GM21717 (cell line): ENCODE measurements around the gene RPS6KL1.
"Not testable (repeated sequence)": the region's sequence is repeated elsewhere in the genome, so short reads cannot be mapped to it uniquely, and the experiment has no call there.

Source experiments
- ATAC-seq: cut with Tn5 transposase; IDR thresholded peaks from one replicate; pipeline ENCODE4 v1.9.1; 2021; ENCODE audit warnings: mild to moderate bottlenecking, moderate library complexity; ENCODE audit not compliant: unreplicated experiment

The RPS6KL1 gene

DNA sequence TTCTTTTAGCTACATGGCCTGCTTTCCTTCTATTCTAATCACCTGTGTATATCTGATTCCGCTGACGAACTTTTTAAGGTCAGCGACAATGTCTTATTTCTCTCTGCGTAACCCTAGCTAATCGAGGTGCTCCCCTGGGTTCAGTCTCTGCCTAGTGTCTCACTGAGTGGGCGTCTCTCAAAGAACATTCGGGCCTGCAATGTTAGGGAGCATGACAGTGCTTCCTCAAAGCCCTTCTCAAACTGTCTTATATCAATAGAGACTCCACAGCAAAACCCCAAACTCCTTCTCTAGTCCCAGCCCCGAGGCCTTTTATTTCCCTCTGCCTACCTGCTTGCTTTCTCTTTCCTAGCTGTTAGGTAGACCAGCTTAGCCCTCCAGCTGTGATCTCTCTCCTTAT is 13.7 kb upstream of the RPS6KL1 start:
- ATAC-seq: no peak

DNA sequence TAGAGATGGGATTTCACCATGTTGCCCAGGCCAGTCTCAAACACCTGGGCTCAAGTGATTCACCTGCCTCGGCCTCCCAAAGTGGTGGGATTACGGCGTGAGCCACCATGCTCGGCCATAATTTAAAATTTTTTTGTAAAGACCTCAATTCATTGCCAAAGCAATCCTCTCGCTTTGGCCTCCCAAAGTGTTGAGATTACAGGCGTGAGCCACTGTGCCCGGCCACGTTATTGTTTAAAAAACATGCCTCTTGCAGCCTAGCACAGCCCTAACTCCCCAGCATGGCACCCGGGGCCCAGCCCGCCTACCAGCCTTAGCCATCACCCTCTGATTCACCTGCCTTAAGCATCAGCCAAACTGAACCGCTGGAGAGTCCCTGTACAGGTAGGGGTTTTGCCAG is 13.1 kb upstream of the RPS6KL1 start:
- no peak for ATAC-seq

DNA sequence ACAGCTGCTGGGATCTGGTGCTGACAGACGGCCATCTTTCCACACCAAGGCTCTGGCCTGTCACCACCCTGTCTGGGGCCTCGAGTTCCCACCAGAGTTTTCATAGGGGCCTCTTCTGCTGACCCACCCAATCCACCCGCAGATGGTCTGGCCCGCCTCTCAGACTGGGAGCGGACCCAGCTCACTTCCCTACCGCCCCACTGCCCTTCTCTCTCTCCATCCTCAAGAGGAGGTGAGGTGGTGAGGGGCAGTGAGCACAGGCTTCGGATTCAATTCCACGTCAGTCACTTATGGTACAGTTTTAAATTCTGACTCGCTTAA is 12.3 kb upstream of the RPS6KL1 start:
- ATAC-seq: no peak

DNA sequence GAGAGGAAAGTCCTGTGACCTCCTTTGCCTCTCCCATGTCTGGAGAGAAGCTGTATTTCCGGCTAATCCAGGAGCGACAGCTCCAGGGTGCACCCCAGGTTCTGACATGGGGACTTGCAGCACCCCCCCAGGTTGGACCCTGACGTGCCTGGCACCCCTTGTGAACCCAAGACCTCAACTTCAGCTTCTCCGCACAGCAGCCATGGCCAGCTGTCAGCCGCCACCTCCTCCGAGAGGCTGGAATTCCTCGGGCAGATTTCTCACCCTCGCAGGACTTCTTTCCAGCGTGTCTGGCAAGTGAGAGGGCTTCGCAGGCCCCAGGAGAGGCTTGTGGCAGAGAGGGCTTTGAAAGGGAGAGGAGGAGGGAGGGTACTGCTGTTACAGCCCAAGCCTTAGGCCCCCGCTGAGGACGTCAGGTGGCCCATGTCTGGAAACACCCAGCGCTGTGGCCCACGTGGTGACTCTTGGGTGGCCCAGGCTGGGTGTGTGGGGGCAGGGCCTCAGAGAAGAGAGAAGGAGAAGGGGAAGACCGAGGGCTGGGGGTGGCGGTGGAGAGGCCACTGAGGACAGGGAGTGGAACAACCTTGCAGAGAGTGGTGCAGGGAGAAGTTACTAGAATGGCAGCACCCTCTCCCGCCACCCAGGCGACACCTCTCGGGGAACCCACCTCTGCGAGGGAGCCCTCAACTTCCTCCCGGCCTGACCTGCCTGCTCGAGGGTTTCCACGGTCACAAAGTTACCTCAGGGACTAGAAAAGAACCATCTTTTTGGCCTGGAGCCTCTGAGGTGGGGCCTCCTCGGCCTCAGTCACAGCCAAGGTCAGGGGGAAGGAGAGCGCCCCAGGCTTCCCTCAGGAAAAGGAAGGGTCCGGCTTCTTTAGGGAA is 11.7 kb upstream of the RPS6KL1 start:
- no peak for ATAC-seq

DNA sequence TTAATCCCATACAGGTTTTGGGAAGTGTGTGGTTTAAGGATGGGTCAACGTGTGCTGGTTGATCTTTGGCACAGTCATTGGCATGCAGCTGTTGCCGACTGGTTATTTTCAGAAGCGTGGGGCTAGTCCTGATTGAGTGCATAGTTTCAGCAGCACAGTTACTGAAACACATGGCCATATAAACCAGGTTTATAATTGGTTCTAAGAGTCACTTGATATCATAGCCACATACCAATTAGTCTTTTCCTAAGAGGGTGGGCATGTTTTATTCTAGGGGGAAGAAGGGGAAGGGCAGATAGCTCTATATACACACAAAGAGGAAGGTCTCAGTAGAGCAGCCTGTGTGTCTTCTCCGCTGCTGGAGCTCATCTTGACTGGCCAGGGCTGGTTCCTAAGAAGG is 11.0 kb upstream of the RPS6KL1 start:
- no peak for ATAC-seq

DNA sequence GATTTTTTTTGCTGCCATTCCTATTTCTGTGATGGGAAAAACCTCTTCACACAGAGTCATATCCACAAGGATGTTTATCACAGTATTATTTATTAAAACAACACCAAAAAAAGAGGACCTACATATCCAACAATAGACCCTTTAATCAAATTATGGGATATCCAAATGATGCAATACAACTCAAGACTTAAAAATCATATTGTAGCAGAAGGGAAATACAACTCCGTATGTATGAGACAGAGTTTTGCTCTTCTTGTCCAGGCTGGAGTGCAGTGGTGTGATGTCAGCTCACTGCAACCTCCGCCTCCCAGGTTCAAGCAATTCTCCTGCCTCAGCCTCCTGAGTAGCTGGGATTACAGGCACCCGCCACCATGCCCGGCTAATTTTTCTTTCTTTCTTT is 9.9 kb upstream of the RPS6KL1 start:
- ATAC-seq: not testable (repeated sequence)

DNA sequence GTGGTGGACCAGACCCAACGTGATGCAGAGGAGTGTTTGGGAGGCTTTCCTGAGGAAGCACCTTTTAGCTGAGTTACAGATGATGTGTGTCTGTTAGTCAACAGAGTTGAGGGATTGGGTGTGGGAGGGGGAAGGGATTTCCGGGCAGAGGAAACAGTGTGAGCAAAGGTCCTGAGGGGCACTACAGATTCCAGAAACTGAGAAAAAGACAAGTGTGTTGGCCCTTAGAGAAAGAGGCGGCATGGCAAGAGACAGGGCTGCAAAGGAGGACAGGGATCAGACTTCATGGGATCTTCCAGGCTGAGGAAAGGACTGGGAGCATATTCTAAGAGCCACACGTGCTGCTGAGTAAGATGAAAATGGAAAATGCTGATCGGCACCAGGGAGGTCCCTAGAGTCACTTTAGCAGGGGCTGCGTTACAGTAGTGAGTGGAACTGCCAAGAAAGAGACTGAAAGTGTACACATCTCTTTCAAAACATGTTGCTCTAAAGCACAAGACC is 9.4 kb upstream of the RPS6KL1 start:
- ATAC-seq: no peak

DNA sequence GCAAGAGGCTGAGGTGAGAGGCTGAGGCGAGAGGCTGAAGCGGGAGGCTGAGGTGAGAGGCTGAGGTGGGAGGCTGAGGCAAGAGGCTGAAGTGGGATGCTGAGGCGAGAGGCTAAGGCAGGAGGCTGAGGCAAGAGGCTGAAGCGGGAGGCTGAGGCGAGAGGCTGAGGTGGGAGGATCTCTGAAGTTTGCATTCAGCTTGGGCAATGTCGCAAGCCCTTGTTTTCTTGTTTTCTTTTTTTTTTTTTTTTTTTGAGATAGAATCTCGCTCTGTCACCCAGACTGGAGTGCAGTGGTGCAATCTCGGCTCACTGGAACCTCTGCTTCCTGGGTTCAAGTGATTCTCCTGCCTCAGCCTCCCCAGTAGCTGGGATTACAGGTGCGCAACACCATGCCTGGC is 8.7 kb upstream of the RPS6KL1 start:
- not testable (repeated sequence) for ATAC-seq

DNA sequence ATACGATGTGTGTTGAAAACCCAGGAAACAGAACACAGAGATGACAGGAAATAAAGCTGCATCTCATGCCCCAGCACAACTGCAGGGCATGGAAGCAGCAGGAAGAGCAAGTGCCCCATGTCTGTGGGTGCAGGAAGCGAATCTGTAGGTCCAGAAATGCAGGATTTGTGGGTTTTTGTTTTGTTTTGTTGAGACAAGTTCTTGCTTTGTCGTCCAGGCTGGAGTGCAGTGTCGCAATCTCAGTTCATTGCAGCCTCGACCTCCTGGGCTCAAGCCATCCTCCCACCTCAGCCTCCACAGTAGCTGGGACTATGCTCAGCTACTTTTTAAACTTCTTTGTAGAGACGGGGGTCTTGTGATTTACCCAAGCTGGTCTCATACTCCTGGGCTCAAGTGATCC is 6.2 kb upstream of the RPS6KL1 start:
- no peak for ATAC-seq

DNA sequence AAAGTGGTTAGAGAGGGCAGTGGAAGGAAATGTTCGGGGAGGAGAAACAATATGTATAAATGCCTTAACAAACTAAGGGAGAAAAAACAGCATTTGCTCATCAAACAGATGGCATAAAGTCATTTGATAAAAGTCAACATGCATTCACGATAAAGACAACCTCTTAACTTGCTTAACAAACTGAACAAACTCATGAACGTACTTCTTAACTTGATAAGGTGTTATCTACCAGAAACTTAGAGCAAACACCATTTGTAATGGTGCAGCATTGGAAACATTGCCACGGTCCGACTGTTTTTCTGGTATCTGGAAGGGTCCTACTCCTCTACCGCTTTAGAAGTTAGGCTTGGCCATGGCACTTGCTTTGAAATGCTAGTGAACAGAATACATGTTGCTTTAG is 4.2 kb upstream of the RPS6KL1 start:
- no peak for ATAC-seq

DNA sequence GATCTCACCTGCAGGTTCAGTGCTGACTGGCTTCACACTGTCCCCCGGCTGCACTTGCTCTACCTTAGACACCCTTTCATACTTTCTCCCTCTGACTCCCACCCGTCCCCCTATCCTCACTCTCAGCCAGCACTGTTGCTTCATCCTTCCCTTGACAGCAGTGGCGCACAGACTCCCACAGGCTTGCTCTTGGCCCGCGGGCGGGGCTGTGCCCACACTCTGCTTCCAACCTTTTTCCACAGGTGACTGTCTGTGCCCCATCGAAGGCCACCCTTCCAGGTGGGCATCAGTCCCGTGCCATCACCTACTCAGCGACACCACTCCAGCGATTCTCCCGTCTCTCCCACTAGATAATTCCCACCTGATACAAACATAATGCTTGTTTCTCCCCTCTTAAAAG is 1.0 kb upstream of the RPS6KL1 start:
- ATAC-seq: no peak

DNA sequence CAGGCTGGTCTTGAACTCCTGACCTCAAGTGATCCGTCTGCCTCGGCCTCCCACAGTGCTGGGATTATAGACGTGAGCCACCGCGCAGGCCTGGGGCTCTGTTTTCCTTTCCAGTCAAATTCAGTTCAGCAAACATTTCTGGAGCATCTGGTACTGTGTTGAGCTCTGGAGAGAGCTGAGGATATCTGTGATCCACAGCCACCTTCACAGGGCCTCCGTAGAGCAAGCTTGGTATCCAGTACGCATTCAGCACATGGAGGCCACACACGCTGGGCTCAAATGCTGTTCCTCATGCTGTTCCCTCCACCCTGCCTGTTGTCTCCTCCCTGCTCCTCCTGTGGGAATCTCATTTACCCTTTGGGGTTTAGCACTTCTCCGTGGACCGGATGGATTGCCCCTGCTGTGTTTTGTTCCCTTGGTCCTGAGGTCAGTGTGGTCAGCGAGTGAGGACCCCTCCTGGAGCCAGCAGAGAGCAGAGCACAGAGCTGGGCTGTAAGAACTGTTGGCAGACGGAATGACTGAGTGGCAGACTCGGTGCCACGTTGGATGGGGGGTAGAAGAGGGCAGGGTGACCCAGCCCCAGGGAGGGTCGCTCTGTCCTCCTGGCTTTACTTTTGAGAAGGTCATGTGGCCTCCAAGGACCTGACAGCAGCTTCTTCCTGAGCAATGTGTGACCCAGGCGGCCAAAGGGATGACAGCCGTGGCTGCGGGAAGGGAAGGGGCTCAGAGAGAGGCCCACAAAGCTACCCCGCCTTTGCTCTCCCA is 891 bp downstream of the RPS6KL1 start:
- ATAC-seq: no peak

DNA sequence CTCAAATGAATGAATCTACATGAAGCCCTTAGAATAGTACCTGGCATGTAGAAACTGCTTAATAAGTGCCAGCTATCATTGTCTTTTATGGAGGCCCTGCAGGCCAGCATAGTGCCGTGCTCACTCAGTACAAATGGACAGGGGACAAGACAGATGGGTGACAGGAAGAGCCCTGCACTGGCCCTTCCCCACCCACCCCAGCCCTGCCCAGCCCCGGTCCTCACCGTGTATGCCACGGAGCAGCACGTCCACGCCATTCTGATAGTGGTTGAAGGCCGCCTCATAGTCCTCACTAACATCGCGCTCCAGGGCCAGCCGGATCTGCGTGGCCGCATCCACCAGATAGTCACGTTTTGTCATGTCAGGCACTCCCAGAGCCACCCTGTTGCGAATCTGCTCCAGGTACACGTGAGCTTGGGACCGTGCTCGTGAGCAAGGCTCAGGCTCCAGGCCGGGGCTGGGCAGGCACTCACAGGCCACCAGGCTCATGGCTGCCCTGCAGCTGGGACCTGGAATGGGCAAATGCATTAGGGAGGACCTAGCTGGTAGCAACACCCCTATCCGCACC is 1.9 kb downstream of the RPS6KL1 start:
- no peak for ATAC-seq

DNA sequence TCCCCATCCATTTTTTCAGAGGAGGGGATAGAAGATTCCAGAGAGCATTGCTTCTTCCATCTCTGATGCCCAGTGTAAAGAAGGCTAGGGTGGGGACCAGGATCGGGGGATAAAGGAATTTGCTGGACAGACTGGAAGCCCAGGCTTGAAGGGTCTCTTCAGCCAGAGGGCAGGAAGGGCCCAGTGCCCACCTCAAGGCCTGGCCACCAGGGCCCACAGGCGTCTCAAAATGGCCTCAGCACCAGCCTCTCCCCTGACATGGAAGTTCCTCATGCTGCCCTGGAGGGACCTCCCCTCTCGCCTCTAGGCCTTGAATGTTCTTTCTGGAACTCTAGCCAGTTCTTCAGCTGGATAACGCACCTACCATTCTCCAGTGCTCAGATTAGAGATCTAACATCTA is 2.8 kb downstream of the RPS6KL1 start:
- no peak for ATAC-seq

DNA sequence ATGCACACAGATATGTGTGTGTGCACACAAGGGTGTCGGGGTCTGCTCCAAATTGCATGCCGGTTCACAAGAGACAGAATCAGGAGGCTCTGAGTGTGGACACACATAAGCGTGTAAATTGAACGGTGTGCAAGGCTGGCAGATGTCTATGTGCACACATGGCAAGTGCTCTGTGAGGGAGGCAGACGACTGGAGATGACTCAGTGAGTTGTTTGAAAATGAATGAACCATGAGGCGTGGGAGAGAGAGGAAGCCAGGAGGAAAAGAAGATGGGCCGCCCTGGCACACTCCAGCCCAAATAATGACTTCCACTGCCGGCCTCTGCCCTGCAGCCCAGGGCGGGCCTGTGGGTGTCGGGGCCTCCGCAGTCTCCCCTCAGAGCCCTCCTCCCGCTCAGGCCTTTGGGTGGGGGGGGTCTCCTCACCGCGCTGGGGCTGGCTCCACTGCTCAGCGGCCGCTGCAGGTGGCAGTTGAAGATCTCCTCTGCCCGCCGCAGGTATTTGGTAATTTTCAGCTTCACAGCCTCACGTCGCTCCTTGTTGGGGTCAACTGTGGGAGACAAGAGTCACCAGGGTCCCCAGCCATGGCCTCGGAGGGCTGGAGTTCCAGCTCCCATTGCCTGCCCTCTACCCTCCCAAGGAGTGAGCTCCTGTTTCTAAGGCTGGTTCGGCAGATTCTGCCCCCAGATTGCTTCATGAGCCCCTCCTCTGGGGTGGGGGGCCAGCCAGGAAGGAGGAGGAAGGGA is 3.5 kb downstream of the RPS6KL1 start:
- ATAC-seq: no peak

DNA sequence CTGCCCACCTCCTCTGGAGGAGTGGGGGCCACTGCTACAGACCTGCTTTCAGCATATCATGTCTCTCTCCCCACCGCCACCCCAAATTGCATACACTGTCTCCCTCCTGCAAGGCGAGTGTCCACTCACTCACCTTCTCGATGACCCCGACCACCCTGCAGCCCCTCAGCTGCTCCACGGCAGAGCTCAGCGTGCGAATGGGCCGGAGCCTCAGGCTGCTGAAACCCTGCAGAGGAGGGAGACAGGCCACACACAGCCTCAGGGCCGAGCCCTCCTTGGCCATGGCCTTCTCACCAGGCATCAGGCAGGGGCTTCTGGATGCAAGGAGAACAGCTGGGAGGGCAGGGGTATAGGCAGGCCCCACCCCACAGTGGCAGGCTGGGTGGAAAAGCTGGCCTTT is 4.7 kb downstream of the RPS6KL1 start:
- ATAC-seq: no peak

DNA sequence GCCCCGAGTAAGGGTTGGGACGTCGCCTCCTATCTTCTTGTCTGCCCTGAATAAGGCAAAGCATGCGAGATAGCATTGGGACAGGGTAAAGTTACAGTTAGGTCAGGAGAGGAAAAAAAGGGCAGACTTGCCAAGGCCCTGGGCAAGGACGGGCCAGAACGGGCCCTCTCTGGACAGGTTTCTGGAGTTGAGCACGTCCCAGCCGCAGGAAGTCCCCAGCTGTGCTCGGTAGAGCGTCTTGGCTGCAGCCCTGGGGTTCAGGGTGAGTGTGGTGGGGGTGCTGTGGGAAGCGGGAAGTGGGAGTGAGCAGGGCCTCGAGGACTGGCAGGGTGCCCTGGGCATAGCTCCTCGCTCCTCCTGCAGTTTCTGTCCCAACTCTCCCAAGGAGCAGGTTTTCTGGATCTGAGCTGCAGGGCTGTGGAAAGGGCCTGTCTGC is 5.4 kb downstream of the RPS6KL1 start:
- ATAC-seq: no peak

DNA sequence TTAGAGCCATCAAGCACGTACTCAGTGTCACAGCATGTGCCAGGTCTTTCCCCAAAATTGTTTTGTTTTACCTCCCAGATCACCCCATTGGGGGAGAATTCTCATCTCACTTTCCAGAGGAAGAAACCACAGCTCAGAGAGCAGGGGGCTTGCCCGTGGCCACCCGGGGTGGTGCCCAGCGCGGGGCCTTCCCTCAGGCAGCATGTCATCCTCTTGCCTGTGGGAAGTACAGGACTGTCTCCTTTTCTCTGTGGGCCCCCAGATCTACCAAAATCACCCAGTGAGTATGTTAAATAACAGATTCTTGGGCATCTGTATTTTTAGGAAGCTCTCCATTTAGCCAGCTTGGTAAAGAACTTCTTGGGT is 5.9 kb downstream of the RPS6KL1 start:
- ATAC-seq: no peak

DNA sequence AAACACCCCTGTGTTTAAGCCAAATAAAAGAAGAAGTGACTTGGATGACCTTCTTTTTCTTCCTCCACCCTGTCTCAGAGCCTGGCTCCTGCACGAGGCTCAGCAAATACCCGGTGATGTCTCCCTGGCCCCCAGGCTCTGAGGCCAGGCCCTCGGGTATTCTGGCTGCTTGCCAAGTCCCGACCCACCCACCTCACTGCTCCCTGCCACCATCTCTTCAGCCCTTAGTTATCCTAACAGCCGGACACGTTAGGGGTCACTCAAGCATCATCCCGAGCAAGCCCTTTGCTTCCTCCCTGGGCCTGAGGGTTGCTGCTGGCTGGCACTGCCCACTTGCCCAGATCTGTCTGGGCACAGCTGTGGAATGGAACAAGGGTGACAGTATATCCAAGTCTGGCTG is 7.2 kb downstream of the RPS6KL1 start:
- ATAC-seq: no peak

DNA sequence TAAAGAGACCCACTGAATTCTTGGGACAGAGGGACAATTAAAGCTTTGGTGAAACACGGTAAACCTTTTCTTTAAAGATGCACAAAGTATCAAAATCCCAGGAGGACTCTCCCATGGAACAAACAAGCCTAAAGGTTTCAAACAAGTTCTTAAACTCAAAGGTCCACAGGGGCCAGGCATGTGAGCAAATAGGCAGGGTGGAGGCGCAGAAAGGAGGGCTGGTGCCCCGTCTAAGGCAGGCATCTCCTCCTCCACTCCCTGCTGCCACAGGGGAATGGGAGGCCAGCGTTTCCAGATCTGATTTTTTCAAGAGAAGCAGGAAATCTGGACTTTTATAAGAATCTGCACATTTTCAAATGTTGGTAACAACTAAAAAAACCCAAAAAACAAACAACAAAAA is 7.6 kb downstream of the RPS6KL1 start:
- no peak for ATAC-seq

DNA sequence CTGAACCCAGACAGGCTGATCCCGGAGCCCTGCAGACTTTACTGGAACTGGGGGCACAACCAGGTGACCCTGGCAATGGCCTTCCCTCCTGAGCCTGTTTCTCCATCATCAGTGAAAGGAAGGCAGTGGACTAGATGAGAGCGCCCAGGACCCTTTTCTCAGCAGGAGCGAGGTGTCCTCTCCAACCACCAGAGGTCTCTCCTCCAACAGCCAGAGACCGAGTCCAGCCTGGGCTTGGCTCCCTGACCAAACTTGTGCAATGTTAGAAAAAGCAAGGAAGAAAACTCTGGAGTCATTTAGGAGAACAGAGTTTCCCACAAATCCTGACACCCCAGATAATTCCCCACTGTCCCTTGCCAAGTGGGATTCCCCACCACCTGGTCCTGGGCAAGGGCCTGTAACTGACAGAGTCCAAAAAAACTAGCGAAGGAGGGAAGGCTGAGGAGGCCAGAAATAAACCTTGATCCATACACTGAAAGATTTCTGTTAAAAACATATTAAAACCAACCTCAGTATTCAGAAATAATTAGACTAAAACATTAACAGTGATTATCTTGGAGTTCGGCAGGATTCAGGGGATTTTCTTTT is 9.0 kb downstream of the RPS6KL1 start:
- ATAC-seq: no peak
